ENCODE measurements around the gene PPP1R27. TPM values are rescaled to one million over a fixed set of nuclear protein-coding genes. Genes with fewer than 3 reads are reported as not detected.
A peak's percentile ranks its signal among the peaks of the same experiment; 100 is the strongest.

PPP1R27 gene
- total and polyA plus RNA-seq, 9 of the 15 experiments (the other 6 are each of a cell fraction or from before 2014, with no cell fraction given): 0.29 to 6.9 (median 1.5) TPM; not detected in 2

DNA sequence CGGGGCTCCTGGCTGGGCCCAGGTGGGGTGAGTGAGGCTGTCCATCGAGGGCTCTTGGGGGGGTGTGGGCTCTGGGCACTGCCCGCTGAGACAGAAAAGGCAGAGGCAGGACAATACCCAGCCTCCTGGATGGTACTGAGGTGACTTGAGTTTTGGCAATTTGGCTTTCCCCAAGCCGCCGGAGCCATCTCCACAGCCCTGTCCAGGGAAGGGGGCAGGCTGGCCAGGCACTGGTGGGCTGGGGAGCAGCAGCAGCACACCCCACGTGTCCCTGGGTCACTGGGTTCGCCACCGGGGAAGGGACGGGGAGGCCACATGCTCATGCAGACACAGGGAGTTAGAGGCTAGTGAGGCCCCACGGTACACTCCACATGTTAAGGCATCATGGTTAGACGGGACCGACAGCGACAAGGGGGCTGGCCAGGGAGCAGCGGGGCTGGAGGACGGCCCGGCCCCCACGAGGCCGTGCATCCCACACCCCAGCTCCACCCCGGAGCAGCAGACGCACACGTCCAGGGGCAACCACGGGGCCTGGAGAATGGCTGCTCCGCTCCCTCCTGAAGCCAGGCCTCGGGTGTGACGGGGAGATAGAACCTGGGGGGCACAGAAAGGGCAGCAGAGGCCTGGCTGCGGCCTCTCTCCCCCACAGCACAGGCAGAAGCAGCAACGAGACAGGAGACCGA lies 33.3 kb upstream of the PPP1R27 start (continued):
- TF ChIP-seq, protein P1, sequence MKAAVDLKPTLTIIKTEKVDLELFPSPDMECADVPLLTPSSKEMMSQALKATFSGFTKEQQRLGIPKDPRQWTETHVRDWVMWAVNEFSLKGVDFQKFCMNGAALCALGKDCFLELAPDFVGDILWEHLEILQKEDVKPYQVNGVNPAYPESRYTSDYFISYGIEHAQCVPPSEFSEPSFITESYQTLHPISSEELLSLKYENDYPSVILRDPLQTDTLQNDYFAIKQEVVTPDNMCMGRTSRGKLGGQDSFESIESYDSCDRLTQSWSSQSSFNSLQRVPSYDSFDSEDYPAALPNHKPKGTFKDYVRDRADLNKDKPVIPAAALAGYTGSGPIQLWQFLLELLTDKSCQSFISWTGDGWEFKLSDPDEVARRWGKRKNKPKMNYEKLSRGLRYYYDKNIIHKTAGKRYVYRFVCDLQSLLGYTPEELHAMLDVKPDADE (conservative IDR thresholded peaks at IDR 0.05; ENCODE audit: control insufficient read depth, low read depth, low read length): peak; percentile 74; the same call in 1 of the 2 replicates
- TF ChIP-seq, protein P2, sequence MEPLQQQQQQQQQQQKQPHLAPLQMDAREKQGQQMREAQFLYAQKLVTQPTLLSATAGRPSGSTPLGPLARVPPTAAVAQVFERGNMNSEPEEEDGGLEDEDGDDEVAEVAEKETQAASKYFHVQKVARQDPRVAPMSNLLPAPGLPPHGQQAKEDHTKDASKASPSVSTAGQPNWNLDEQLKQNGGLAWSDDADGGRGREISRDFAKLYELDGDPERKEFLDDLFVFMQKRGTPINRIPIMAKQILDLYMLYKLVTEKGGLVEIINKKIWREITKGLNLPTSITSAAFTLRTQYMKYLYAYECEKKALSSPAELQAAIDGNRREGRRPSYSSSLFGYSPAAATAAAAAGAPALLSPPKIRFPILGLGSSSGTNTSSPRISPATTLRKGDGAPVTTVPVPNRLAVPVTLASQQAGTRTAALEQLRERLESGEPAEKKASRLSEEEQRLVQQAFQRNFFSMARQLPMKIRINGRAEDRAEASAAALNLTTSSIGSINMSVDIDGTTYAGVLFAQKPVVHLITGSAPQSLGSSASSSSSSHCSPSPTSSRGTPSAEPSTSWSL (CRISPR knock-in tag; IDR thresholded peaks at IDR 0.05; ENCODE audit: borderline replicate concordance): no peak
- TF ChIP-seq, protein P3, sequence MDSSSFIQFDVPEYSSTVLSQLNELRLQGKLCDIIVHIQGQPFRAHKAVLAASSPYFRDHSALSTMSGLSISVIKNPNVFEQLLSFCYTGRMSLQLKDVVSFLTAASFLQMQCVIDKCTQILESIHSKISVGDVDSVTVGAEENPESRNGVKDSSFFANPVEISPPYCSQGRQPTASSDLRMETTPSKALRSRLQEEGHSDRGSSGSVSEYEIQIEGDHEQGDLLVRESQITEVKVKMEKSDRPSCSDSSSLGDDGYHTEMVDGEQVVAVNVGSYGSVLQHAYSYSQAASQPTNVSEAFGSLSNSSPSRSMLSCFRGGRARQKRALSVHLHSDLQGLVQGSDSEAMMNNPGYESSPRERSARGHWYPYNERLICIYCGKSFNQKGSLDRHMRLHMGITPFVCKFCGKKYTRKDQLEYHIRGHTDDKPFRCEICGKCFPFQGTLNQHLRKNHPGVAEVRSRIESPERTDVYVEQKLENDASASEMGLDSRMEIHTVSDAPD (CRISPR knock-in tag; IDR thresholded peaks at IDR 0.05): 0 out of 2 replicates have a peak, but pooled peaks have one; percentile 38
- TF ChIP-seq BHLHE40 (IDR thresholded peaks at IDR 0.05; ENCODE audit: low read length) (no peak), KLF10 (CRISPR knock-in tag; IDR thresholded peaks at IDR 0.05) (peak; percentile 83; the same call in 1 of the 2 replicates), ZBTB11 (CRISPR knock-in tag; IDR thresholded peaks at IDR 0.05) (0 out of 6 replicates have a peak, but pooled peaks of 1 of the 3 experiments have one; percentile 13), MYNN (IDR thresholded peaks at IDR 0.05) (no peak; the same call in 1 of the 2 replicates), MYNN (CRISPR knock-in tag; IDR thresholded peaks at IDR 0.05) (no peak), ZFP36 (IDR thresholded peaks at IDR 0.05; ENCODE audit: low read depth, low read length, partially characterized antibody) (no peak), NFATC3 (IDR thresholded peaks at IDR 0.05) (no peak), ARID1B (IDR thresholded peaks at IDR 0.05) (no peak), SMAD4 (CRISPR knock-in tag; conservative IDR thresholded peaks at IDR 0.05) (peak; percentile 36), GTF2A2 (tag; IDR thresholded peaks at IDR 0.05) (no peak), RBBP5 (IDR thresholded peaks at IDR 0.05; ENCODE audit: borderline replicate concordance, insufficient read depth, low read length, poor library complexity, severe bottlenecking) (no peak)
- TF ChIP-seq, protein P4, sequence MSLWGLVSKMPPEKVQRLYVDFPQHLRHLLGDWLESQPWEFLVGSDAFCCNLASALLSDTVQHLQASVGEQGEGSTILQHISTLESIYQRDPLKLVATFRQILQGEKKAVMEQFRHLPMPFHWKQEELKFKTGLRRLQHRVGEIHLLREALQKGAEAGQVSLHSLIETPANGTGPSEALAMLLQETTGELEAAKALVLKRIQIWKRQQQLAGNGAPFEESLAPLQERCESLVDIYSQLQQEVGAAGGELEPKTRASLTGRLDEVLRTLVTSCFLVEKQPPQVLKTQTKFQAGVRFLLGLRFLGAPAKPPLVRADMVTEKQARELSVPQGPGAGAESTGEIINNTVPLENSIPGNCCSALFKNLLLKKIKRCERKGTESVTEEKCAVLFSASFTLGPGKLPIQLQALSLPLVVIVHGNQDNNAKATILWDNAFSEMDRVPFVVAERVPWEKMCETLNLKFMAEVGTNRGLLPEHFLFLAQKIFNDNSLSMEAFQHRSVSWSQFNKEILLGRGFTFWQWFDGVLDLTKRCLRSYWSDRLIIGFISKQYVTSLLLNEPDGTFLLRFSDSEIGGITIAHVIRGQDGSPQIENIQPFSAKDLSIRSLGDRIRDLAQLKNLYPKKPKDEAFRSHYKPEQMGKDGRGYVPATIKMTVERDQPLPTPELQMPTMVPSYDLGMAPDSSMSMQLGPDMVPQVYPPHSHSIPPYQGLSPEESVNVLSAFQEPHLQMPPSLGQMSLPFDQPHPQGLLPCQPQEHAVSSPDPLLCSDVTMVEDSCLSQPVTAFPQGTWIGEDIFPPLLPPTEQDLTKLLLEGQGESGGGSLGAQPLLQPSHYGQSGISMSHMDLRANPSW (CRISPR knock-in tag; IDR thresholded peaks at IDR 0.05): no peak
